GM21381 (cell line): ENCODE measurements around the gene CDH4.

Experiments
- ATAC-seq: cut with Tn5 transposase; IDR thresholded peaks from one replicate; pipeline ENCODE4 v1.9.1; 2021; ENCODE audit warnings: mild to moderate bottlenecking, moderate library complexity; ENCODE audit not compliant: unreplicated experiment

CDH4 gene

DNA sequence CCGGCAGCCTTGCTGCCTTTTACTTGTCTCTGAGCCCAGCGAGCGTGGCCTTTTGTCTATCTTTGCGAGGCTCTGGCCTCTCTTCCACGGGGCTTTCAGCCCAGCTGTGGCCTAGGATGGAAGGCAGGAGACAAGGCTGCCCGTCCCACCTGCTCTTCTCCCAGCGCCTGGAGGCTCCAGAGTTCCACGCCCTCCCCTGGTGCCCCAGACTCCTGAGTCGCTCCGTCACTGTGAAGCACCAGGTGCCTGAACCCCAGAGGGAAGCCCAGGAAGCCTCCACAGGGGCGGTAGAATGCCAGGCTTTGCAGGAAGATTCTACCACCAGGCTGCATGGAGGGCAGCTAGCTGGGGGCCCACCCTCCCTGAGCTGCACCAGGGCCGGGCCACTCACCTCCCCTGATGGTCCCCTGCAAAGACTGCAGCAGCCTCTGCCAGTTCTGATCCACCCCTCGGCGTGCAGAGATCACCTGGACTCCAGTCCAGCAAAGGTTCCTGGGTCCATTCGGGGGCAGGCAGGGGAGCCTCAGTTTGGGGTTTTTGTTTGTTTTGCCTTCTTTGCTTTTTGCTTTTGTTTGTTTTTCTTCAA, 384.6 kb downstream of the CDH4 start:
- ATAC-seq, result no peak

DNA sequence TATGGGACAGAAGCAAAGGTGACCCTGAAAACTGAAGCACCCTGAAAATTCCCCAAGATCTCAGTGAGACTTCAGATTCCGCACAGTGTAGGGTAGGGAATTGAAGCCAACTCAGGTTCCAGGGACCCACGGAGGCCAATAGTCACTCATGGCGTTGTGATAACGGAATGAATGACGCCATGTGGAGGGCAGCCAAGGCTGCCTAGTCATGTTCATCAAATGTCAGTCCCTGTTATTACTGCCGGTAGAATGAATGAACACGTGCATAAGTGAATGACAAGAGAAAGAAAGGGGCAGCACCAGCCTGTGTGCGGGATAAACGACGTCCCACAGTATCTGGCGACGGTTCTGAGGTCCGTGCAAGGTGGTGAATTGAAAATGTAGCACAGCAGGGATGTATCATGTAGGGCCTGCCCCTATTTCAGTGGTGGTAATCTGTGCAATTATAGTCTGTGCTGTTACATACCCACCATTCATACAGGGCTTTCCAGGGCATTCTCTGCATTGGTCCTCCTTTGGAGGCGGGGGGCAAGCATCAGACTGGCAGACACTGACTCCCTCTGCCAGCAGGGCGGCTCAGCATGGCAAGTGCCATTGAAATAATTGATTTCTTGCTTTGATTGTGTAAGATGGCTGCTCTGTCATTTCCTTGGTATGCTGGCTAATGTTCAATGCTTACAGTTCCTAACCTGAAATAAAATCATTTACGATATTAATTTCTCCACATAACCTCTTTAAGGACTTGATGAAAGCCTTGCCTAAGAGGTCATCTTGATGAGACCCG, 386.9 kb downstream of the CDH4 start:
- no peak for ATAC-seq

GRCh38 chr20:61640131-61640870, 388.2 kb downstream of the CDH4 start:
- ATAC-seq, result no peak

DNA sequence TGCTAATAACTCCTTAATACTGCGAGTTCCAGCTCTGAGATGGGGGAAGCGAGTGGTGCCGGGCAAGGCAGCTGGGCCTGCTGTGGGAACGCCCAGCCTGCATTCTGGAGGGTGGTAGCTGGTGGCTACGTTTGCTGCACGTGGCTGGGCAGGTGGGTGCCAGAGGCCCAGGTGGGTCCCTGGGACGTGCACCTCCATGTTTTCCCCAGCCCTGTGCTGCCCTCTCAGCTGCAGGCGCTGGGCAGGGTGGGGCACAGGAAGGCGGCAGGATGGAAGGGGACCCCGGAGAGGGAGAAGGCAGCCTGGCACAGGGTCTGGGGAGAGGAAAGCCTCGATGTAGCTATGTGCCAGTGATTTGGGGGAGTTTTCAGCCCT, 388.8 kb downstream of the CDH4 start:
- no peak for ATAC-seq

DNA sequence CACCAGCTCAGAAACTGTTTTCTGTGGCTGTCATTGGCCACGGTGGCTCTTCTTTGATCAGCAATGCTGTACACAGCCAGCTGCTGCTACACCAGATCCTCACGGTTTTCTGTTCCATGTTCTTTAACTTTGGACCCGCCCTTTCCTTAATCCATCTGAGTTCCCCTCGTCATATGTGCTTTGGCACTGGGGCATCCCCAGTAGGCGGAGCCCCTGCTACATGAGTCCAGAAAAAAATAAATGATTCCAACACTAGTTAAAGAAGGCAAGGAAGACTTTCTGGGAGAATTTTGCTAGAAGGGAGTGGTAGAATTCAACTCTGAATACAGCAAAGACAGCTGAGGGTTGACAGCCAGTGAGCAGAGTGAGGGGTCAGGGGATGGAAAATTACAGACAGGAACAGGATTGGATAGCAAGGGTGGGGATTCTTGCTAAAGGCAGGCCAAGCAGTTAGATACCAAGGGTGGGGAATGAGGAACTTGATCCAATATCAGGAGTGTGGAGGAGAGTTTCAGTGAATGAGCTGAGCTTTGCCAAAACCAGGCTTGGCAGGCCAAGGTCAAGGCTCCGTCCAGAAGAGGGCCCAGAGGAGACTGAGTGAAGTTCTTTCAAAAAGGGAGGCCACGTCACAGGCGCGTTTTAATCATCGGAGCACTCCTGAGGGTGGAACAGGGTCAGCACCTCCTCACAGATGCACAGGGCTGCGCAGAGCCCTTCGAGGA, 391.8 kb downstream of the CDH4 start:
- ATAC-seq, result no peak

DNA sequence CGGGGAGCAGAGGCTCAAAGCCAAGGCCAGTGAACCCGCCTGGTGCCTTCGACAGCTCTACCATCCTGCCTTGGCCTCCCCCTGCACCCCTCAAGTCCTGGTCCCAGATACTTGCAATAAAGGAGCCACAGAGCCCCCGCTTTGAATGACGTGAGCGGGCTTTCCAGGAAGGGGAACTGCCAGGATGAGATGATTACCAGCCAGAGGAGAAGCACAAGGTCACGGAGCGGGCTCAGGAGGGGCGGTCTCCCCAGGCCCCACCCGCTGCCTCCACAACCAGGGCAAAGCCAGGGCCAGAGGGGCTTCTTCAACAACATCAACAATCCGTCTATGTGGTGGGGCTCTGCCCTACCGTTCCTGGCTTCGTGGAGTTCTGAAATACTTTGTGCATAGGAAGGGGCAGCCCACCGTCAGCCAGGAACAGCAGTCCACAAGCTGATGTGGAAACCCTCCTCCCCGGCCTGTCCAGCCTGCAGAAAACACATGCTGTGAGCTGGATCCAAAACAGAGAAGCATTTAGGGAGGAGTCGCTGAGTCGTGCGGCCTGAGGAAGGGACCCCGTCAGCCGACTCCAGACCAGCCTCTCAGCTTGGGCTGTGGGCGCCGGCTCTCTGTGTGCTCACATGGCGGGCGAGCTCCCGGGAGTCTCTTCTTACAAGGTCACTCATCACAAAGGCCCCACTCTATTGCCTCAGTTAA, 392.5 kb downstream of the CDH4 start:
- no peak for ATAC-seq

GRCh38 chr20:61645732-61646131, 393.7 kb downstream of the CDH4 start:
- ATAC-seq, result no peak

DNA sequence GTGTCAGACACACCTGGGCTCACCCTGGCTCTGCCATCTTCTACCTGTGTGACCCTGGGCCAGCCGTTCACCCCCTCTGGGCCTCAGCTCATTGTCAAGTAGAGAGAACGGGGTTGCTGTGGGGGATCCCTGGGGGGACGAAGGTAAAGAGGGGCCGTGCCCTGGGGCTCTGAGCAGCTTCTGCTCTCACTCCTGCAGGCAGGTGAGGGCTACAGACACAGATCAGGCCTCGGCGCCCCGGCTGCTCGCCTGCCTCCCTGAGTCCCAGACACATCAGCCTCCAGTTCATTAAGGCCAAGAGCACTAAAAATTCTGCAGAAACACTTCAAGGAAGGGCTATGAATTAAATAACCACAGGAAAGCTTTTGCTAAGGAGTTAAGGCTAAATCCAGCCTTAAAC, 394.4 kb downstream of the CDH4 start:
- no peak for ATAC-seq

- no peak for ATAC-seq
Observed at GRCh38 chr20:61646986-61647385, 394.9 kb downstream of the CDH4 start.

DNA sequence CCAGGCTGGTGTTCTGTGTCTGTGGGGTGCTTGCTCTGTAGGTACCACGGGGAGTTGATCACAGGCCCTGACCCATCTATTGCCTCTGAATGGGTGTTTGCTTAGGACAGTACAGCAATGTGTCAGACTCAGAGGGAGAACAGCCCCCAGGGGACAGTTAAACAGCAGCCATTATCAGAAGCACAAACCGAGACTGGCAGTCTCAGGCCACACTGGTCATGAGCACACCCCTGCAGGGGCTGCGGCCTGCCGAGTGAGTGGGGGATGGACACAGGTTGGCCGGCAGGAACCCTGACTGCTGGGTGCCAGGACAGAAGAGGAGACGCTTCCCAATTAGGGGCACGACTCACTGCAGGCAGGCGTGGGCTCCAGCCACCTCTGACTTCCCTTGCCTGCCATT, 395.6 kb downstream of the CDH4 start:
- no peak for ATAC-seq

DNA sequence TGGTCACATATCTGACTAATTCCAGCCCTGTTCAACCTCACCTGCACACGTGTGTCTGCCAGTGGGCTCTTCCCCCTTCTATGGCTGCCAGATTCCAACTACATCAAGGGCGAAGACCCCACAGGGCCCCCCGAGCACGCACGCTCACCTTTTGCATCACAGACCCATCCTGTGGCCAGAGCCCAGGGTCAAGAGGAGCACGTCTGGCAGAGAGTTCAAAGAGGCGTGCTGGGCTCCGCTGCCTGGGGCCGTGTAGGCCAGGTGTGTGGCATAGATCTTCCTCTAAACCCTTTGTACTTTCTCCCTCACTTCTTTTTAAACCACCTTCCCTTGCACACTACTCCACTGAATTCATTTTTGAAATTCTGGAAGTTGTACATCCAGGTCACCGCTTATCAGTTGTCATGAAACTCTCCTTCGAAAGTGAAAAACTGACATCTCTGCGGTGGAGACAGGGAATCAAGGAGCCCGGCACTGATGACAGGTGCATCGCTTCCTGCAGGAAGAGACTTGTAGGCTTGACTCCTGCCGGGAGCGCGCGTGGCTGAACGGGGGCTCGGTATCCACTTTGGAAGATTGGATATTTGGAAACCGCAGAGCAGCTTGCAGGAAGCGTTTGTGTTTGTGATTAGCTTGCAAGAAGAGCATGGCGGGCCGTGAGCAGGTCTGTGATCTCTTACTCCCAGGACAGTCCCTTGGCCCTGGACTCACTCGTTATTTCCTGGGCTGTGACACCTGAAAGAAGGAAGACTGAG, 397.2 kb downstream of the CDH4 start:
- no peak for ATAC-seq

GRCh38 chr20:61649860-61650162, 397.8 kb downstream of the CDH4 start:
- no peak for ATAC-seq

GRCh38 chr20:61650912-61651733, 399.1 kb downstream of the CDH4 start:
- ATAC-seq, result no peak

GRCh38 chr20:61652146-61652545, 400.1 kb downstream of the CDH4 start:
- ATAC-seq, result no peak

DNA sequence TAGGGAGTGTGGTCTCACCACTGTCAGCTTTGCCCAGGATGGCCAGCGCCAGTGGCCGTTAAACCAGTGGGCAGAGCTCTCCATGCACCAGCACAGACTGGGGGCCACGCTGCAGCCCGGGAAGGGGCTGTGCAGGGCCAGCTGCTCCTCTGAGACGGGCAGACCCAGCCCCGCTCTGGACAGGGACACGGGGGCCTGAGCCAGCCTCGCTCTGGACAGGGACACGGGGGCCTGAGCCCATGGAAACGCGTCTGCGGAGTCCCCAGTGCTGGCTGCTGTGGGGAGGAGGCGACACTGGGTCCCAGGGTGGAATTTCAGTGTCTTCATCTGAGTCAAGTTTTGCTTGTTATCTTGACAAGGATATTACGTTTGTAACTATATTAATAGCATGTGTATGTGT, 402.7 kb downstream of the CDH4 start:
- no peak for ATAC-seq

- ATAC-seq, result no peak
Observed at GRCh38 chr20:61655591-61655990, 403.5 kb downstream of the CDH4 start.

DNA sequence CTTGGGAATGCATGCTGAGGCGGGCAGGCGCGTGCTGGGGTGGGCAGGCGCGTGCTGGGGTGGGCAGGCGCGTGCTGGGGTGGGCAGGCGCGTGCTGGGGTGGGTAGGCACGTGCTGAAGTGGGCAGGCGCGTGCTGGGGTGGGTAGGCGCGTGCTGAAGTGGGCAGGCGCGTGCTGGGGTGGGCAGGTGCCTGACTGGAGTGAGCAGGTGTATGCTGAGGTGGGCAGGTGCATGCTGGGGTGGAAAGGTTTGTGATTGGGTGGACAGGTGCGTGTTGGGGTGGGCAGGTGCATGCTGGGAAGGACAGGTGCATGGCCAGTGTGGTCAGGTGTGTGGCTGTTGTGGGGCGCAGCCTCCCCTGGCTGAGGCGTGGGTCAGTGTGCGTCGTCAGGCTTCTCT, 404.1 kb downstream of the CDH4 start:
- ATAC-seq, result no peak

DNA sequence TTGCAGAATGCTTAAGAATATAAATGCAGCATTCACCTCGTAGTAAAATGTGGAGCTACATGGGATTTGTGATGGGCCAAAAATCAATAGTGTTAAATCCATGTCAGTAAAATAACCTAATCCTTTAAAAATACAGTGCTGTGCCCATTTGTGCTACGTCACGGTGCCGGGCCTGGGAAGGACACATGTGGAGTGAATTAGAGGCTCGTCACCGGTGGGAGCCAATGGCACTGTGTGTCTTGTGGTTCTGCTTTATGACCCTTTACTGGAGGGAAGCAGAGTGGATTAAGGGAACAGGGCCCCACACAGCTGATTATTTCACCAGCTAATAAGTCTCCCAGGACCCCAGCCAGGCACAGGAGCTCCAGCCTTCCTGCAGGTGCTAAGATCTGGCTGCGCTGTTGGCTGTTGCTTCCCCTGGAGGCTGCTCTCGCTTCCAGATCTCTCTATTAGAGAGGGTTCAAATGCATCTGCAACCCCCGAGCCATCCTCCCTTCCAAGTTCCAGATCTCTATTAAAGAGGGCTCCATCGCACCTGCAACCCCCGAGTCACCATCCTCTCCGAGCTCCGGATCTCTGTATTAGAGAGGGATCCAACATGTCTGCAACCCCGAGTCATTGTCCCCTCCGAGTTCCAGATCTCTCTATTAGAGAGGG, 405.8 kb downstream of the CDH4 start:
- no peak for ATAC-seq

DNA sequence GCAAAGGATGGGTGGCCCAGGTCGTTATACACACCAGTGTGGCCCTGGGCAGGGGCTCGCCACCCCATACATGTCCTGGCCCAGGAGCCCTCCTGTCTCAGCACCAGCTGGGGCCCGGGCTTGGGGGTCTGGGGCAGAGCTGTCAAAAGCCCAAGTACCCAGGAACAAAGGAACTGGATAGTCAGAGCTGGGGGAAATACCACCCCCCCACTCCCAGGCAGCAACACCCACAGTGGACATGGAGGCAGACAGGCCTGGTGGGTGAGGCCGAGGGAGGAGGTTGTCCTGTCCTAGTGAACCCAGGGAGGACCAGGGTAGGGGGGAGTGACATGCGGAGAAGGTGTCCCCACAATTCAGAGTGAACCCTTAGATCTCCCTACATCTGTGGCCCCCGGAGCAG, 406.5 kb downstream of the CDH4 start:
- no peak for ATAC-seq
